ENCODE results near the gene VAV3. TPM values are rescaled to one million over a fixed set of nuclear protein-coding genes. Genes with fewer than 3 reads are reported as not detected.

VAV3 gene
- total and polyA plus RNA-seq, 2 of the 8 experiments (the other 6 are each of a cell fraction or from before 2014, with no cell fraction given) = 2.9 to 7.9 TPM

- Histone ChIP-seq H3K56ac (replicated peaks; ENCODE audit: insufficient read length, low read depth, low read length) (no peak overlapping the region), H3K23ac (ENCODE audit: insufficient read length) (no peak overlapping the region), H3K18ac (ENCODE audit: extremely low read depth, low read length) (no peak overlapping the region), H3K79me2 (ENCODE audit: control insufficient read depth in 1 of 2, insufficient read depth in 2 of 2, low read length in 2 of 2) (no peaks in the 10 kb centered on the region), H3K23me2 (ENCODE audit: low read depth, low read length) (no peaks in the 10 kb centered on the region), H3K14ac (ENCODE audit: insufficient read length) (no peak overlapping the region), H3K27me3 (replicated peaks in 1 of 4; ENCODE audit: control insufficient read depth in 3 of 4, extremely low read depth in 1 of 4, insufficient read depth in 3 of 4, low read length in 3 of 4) (no peaks in the 10 kb centered on the region), H4K91ac (replicated peaks; ENCODE audit: insufficient read length, low read length) (no peak overlapping the region), H2BK15ac (ENCODE audit: low read length) (no peak overlapping the region), H3K27ac (ENCODE audit: low read depth, low read length) (no peak overlapping the region), H3K9ac (replicated peaks in 1 of 4; ENCODE audit: extremely low read depth in 1 of 4, low read depth in 3 of 4, low read length in 3 of 4) (no peak overlapping the region), H2AK5ac (ENCODE audit: low read depth, low read length) (no peak overlapping the region), H3K79me1 (ENCODE audit: low read depth, low read length) (no peaks in the 10 kb centered on the region), H4K8ac (ENCODE audit: extremely low read depth, insufficient read depth, low read length) (no peak overlapping the region), H3K36me3 (ENCODE audit: control insufficient read depth in 2 of 4, insufficient read depth in 4 of 4, low read length in 3 of 4) (no peaks in the 10 kb centered on the region), H3K9me3 (ENCODE audit: insufficient read depth in 2 of 2, low read depth in 1 of 2, low read length in 1 of 2) (no peaks in the 10 kb centered on the region), H4K20me1 (replicated peaks in 1 of 2; ENCODE audit: control insufficient read depth in 1 of 2, insufficient read depth in 2 of 2, low read length in 2 of 2) (no peaks in the 10 kb centered on the region), H3K4me2 (ENCODE audit: insufficient read depth in 1 of 2, low read depth in 2 of 2, low read length in 2 of 2) (no peak overlapping the region), H2BK20ac (ENCODE audit: low read length) (no peak overlapping the region), H2BK12ac (ENCODE audit: low read depth, low read length) (no peak overlapping the region), H3K4ac (replicated peaks; ENCODE audit: insufficient read length, low read depth, low read length) (no peak overlapping the region), H4K5ac (ENCODE audit: insufficient read length, low read depth, low read length) (no peak overlapping the region), H2BK120ac (replicated peaks; ENCODE audit: low read depth, low read length) (no peak overlapping the region), H3K4me3 (ENCODE audit: extremely low read depth in 1 of 4, insufficient read depth in 2 of 4, low read depth in 3 of 4, low read length in 4 of 4) (no peak overlapping the region), H2AFZ (ENCODE audit: low read length) (no peak overlapping the region), H3K4me1 (replicated peaks in 1 of 4; ENCODE audit: control insufficient read depth in 3 of 4, insufficient read depth in 4 of 4, low read length in 3 of 4) (no peaks in the 10 kb centered on the region), H2BK5ac (ENCODE audit: low read depth, low read length) (no peak overlapping the region)
- FAIRE-seq (no peak), DNase-seq (ENCODE audit: low read depth in 1 of 2, low spot score in 2 of 2) (no peak)
- TF ChIP-seq ATF2 (IDR thresholded peaks at IDR 0.05; ENCODE audit: low read length) = no peak
- no peak for TF ChIP-seq NANOG (IDR thresholded peaks at IDR 0.05; ENCODE audit: insufficient read depth, low read depth, low read length, poor library complexity, severe bottlenecking)
- TF ChIP-seq ASH2L (IDR thresholded peaks at IDR 0.05; ENCODE audit: low read length) = no peak
- no peak for TF ChIP-seq HDAC2 (IDR thresholded peaks at IDR 0.05; ENCODE audit: borderline replicate concordance in 1 of 2, low read depth in 2 of 2, low read length in 2 of 2)
- ChIA-PET CTCF (ENCODE audit: partially characterized antibody) (no interaction called here), POLR2A (ENCODE audit: partially characterized antibody) (no interaction called here)
- 95% methylated on average over 2 of the region's 2 CpGs; no CpG with 5 or more reads in 1 of the 2 experiments for WGBS, 2 experiments (ENCODE audit: extremely low coverage in 1 of 2, insufficient coverage in 1 of 2, insufficient read length in 1 of 2, insufficient replicate concordance in 2 of 2, low coverage in 1 of 2, low lambda C conversion rate in 2 of 2, missing lambda C conversion rate in 1 of 2)
These were observed 237.1 kb downstream of the VAV3 start for GRCh38 chr1:107727866-107728265.
